Stimulated activated CD4-positive, alpha-beta T cell treated with anti-CD3 and anti-CD28 coated beads, Interleukin-12 subunit alpha, Interleukin-12 subunit beta, amount 100 ng/mL, for 48 hours (primary cell): ENCODE results near the gene TMX4.
"Not testable (repeated sequence)": the region's sequence is repeated elsewhere in the genome, so short reads cannot be mapped to it uniquely, and the experiment has no call there.

Experiments
- DNase-seq, 3 donors: peaks; one replicate each; pipeline ENCODE4 v3.0.0-alpha.2; 2020; ENCODE audit warnings: low read depth in 2 of 3, low spot score in 1 of 3

The TMX4 gene, protein sequence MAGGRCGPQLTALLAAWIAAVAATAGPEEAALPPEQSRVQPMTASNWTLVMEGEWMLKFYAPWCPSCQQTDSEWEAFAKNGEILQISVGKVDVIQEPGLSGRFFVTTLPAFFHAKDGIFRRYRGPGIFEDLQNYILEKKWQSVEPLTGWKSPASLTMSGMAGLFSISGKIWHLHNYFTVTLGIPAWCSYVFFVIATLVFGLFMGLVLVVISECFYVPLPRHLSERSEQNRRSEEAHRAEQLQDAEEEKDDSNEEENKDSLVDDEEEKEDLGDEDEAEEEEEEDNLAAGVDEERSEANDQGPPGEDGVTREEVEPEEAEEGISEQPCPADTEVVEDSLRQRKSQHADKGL

GRCh38 chr20:8019246-8019997 is at the start of gene TMX4:
TSS of gene TMX4 (minus strand) at chr20:8019761. CDS start at chr20:8019613, 148 bp downstream.
- peak; percentile 82 to 92 (median 84) for DNase-seq

DNA sequence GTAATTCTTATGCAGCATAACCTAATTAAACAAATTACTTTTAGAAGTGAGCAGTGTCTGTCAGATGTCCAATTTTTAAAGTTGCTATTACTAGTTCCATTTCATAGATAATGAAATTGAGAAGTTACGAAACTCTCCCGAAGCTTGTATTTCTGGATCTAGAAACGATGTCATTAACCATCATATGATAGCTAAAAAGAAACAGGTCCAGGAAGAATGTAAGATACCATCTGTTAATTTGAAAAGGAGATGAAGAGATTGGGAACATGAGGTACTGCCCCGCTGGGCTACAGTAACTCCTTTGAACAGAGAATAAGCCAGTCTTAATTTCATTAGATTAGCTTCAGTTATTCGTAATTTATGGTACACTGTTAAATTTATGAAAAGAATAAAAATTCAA is 47.5 kb upstream of the TMX4 start:
- DNase-seq = no peak

DNA sequence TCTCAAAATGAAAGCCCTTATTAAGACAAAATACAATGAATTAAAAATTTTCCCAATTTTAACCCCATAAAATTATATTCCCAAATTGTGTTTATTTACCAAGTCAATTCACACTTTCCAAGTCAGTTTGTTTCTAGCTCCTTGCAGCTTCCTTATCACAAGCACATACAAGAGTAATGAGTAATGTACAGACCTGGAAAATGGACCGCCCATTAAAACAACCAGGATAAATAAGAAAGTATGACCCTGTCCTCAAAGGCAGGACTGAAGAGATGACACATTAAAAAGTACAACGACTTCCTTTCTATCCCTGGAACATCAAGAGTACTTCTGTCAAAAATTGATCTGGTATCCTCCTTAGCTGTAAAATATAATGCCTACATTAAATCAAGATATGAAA is 47.1 kb upstream of the TMX4 start:
- no peak for DNase-seq

DNA sequence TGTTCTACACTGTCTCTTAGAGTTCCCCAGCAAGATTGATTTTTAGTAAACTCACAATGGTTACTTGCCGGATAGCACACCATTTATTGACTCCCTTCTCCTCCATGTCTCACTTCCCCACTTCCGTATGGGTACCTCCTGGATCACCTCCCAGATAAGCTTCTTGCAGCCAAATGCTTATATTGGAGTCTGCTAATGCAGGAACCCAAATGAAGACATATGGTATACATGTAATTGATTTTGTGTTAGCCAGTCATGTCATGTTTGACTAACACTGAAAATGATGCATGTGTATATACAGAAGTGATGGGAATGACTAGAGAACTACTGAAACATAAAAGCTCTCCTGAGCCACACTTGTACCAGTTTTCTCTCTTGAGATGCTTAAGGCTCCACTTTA is 46.1 kb upstream of the TMX4 start:
- no peak for DNase-seq

DNA sequence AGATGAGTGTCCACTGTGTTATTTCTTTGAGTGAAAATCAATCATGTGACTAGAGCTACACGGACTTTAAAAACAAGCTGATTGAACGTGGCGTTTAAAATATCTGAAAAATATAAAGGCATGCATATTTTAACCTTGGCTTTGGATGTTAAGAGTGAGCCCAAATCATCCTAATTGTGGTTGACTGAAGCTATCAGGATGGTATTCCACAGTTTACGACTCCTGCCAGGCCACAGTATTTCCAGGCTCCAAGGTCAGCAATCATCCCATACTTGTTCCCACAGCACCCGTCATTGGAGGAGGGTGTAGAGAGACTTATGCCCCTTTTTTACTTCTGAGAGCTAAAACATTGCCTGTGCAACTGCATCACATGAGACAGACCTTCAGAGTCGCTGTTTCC is 43.2 kb upstream of the TMX4 start:
- no peak for DNase-seq

DNA sequence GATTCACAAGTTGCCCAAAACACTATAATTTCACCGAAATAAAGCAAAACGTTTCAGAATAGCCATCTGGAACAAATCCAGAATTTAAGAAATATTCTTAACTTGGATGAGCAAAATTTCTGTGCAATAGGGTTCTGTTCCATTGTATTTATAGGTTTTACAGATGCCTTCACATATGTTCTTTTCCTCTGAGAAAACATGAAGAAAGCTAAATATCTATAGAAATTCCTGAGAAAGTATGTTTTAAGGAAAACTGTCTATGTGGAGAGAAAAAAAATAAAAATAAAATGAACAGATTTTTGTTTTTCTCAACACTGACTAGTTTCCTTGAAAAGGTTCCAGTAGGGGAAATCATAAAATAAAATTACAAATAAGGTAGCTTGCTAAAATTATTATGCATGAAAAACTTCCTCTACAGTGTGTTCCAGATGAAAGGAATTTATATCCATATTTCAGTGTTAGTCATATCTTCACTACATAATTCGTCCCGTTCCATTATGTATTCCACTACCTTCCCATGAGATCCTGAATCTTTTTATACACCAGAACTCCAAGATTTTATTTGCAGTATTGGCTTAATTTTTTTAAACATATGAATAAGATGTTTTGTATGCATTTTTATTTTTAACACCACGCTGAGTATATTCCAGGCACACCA is 42.4 kb upstream of the TMX4 start:
- DNase-seq = no peak

- no peak for DNase-seq
Observed at GRCh38 chr20:8060977-8061376, 41.4 kb upstream of the TMX4 start.

- no peak for DNase-seq
Observed at GRCh38 chr20:8057871-8058270, 38.3 kb upstream of the TMX4 start.

GRCh38 chr20:8055096-8055495 is 35.5 kb upstream of the TMX4 start:
- DNase-seq = no peak

- DNase-seq = no peak
Observed at GRCh38 chr20:8050157-8050837, 30.7 kb upstream of the TMX4 start.

DNA sequence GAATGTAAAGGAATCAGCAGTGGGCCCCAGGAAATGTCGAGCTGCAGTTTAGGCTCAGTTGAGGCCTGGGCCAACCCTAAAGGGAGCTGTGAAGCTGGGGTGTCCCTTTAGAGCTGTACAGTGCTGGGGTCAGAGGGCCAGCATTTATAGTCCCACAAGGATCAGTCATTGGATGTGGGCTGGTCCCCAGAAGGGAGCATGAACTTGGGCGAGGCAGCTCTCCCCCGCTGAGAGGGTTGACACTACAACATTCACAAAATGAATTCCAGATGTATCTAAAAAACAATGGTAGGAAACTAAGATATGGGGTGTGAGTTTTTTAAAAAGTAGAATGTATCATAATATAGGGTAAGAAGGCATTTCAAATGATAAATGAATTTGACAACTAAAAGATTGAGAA is 29.7 kb upstream of the TMX4 start:
- no peak for DNase-seq

- DNase-seq = no peak
Observed at GRCh38 chr20:8045946-8046345, 26.4 kb upstream of the TMX4 start.

GRCh38 chr20:8043687-8044282 is 24.2 kb upstream of the TMX4 start:
- peak in 2 of 3 donors; percentile 4 to 56 for DNase-seq

DNA sequence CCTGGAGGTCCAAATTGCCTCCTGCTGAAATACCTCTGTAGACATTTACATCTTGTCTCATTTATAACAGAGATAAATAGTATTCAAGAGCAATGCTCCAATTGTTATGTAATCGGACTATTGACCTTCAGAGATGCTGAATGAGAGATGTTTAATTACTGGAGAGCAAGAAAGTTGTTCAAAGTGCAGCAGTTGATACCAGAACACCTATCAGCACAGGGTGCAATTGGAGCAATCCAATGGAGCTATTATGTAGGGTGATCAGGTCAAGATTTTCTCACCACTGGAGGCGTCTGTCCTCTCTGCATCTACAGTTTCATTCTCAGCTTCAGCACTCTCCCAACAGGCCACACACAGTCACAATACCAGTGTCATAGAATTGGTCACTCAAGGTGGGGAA is 19.5 kb upstream of the TMX4 start:
- DNase-seq = no peak

GRCh38 chr20:8036771-8037170 is 17.2 kb upstream of the TMX4 start:
- no peak for DNase-seq

DNA sequence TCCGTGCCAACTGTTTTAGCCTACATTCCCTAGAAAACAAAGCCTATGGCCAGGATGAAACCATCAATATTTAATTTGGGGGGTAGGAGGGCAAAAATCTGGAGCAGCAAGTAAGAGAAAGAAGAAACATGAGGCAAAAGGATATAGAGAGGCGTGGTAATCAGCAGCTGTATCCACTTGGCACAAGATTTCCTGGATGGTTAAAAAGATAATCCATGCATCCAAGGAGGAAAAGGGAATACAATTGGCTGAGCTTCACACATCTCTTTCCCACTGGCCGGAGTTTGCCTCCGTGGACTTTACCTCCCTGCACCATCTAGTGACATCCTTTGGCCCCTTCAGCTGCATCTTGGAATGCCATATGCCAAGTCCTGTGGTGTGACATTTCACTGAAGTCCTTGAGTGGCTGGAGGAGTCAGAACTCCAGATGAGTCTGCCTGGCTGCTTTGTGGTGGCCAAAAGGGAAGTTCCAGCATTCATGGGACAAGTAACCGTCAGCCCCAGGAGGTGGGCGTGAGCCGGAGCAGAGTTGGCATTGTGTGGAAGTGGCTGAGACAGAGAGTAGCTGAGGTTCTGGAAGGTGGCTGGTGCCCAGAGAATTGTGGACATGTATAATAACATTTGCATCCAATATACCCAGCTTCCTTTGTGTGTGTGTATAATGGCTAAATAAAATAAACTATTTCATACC is 13.7 kb upstream of the TMX4 start:
- no peak for DNase-seq

DNA sequence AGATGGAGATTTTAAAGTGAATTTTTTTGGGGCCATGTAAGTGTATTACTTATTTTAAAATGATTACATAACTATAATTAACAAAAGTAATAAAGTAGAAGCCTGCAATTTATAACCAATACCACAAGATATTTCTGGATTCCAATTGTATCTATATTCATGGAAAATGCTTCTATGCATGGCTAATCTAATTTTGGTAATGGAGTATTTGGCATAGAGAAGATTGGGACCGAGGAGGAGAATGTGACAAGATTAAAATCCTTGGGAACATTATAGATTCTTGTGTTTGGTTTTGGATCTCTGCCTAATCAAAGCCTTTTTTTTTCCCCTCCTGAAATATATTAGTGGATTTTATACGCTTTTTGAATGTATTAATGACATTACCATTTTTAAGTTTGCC is 12.9 kb upstream of the TMX4 start:
- no peak for DNase-seq

GRCh38 chr20:8031539-8031938 is 12.0 kb upstream of the TMX4 start:
- DNase-seq = not testable (repeated sequence)

DNA sequence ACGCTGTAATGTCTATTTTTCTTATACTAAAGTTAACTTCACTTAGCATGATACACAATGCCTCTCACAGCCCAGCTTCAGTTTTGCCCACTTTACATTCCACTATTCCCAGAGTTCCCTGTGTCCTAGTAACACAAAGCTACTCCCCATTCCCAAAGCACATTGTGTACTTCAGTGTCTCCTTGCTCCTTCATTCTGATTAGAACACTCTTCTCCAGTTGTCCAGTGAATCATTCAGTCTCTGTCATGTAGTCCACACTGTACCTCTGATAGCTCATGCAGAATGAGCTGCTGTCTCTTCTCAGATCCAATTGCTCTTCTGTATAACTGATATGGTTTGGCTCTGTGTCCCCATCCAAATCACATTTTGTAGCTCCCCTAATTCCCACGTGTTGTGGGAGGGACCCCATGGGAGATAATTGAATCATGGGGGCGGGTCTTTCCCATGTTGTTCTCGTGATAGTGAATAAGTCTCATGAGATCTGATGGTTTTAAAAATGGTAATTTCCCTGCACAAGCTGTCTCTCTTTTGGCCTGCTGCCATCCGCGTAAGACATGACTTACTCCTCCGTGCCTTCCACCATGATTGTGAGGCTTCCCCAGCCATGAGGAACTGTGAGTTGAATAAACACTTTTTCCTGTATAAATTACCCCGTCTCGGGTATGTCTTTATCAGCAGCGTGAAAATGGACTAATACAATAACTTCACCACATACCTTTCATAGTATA is 2.1 kb upstream of the TMX4 start:
- DNase-seq = no peak
